ENCODE measurements around the gene PLEKHH3. TPM values are rescaled to one million over a fixed set of nuclear protein-coding genes. Genes with fewer than 3 reads are reported as not detected.

PLEKHH3 gene
- total and polyA plus RNA-seq, 10 of the 15 experiments (the other 5 are each of a cell fraction or from before 2014, with no cell fraction given) = 0.31 to 38.0 (median 11.0) TPM

GRCh38 chr17:42659079-42659931 is 17.5 kb downstream of the PLEKHH3 start, which contains the start of gene TUBG2 (continued):
- TF ChIP-seq TCF12 (IDR thresholded peaks at IDR 0.05; ENCODE audit: low read depth, low read length) = 0 out of 2 replicates have a peak, but pooled peaks have one; percentile 7
- no peak for TF ChIP-seq TCF7 (IDR thresholded peaks at IDR 0.05; ENCODE audit: borderline replicate concordance)
- peak; percentile 61; the same call in 1 of the 2 replicates for TF ChIP-seq GATAD2B (conservative IDR thresholded peaks at IDR 0.05; ENCODE audit: low read depth)
- no peak for TF ChIP-seq CHD4 (IDR thresholded peaks at IDR 0.05)
- no peak for TF ChIP-seq JUNB (IDR thresholded peaks at IDR 0.05)
- TF ChIP-seq PKNOX1 (IDR thresholded peaks at IDR 0.05) = no peak
- peak; percentile 24; the same call in 1 of the 2 replicates for TF ChIP-seq TAF1 (IDR thresholded peaks at IDR 0.05; ENCODE audit: borderline replicate concordance, low read depth, low read length)
- no peak for TF ChIP-seq NR2F1 (conservative IDR thresholded peaks at IDR 0.05)
- no peak for TF ChIP-seq CEBPZ (IDR thresholded peaks at IDR 0.05; ENCODE audit: low read depth, low read length)
- TF ChIP-seq ZBTB11 (CRISPR knock-in tag; IDR thresholded peaks at IDR 0.05) = no peak
- TF ChIP-seq TCF3 (IDR thresholded peaks at IDR 0.05; ENCODE audit: borderline replicate concordance, insufficient read depth, low read depth, low read length) = no peak
- no peak for TF ChIP-seq SUZ12 (IDR thresholded peaks at IDR 0.05; ENCODE audit: unreplicated experiment)
- 0 out of 2 replicates have a peak, but pooled peaks have one; percentile 49 for TF ChIP-seq DPF2 (IDR thresholded peaks at IDR 0.05)
- no peak for TF ChIP-seq SMAD1 (IDR thresholded peaks at IDR 0.05; ENCODE audit: low read depth, partially characterized antibody)
- TF ChIP-seq MEF2B (IDR thresholded peaks at IDR 0.05; ENCODE audit: partially characterized antibody, poor library complexity, severe bottlenecking) = no peak
- no peak for TF ChIP-seq ZBED1 (IDR thresholded peaks at IDR 0.05; ENCODE audit: borderline replicate concordance)
- TF ChIP-seq E2F8 (IDR thresholded peaks at IDR 0.05; ENCODE audit: low read depth, partially characterized antibody) = no peak
- peak; percentile 66; the same call in 1 of the 2 replicates for TF ChIP-seq LARP7 (IDR thresholded peaks at IDR 0.05)
